Motor neuron (in vitro differentiated cells): Measurements from ENCODE around the gene RWDD1. TPM values are rescaled to one million over a fixed set of nuclear protein-coding genes. Genes with fewer than 3 reads are reported as not detected.

Source experiments
- ATAC-seq, 8 experiments: fragments of 200-7000 bp; cut with Tn5 transposase; replicated peaks in 6 of 8; 2 replicates each; pipeline ENCODE4 v1.8.0; 2021; ENCODE audit warnings: mild to moderate bottlenecking in 8 of 8, moderate library complexity in 8 of 8
- H3K27ac ChIP-seq, 2 donors: fragments of 250-450 bp; sonication (Bioruptor Pico); 2 replicates each; pipeline ENCODE4 v1.9.0; 2021; ENCODE audit warnings: antibody characterized with exemption in 2 of 2, mild to moderate bottlenecking in 2 of 2, moderate library complexity in 1 of 2
- H3K4me1 ChIP-seq, 2 donors: fragments of 250-450 bp; sonication (Bioruptor Pico); replicated peaks in 1 of 2; 2 replicates each; pipeline ENCODE4 v1.6.1; 2021; ENCODE audit warnings: antibody characterized with exemption in 2 of 2, mild to moderate bottlenecking in 2 of 2, moderate library complexity in 1 of 2
- H3K4me3 ChIP-seq, 5 donors: fragments of 250-450 bp; sonication (Bioruptor Pico); 2 replicates each; pipeline ENCODE4 v1.9.0; 2021; ENCODE audit warnings: antibody characterized with exemption in 5 of 5, mild to moderate bottlenecking in 5 of 5, moderate library complexity in 4 of 5
- WGBS, 10 experiments: fragments of 450-650 bp; shearing (Covaris generic); methylation state at CpG; one replicate each; pipeline ENCODE4 v1.0.0; 2022; 5-methylcytosine and 5-hydroxymethylcytosine counted together
- in situ Hi-C, 9 experiments: fragments of 400-800 bp; cut with MboI; loops; one replicate each; pipeline ENCODE4 v1.15.0; 2021; ENCODE audit warnings: low sequenced_read_pairs in 9 of 9, low pct_unique_long_range_greater_than_20kb in 2 of 9; ENCODE audit not compliant: unreplicated experiment in 9 of 9
- total RNA-seq, 8 experiments: library from RNA; unstranded; fragments of 300-600 nt; gene quantifications; 2 replicates each; pipeline versions ENCODE4 v1.2.3 to v1.2.4, GENCODE V29; 2022

RWDD1 gene, protein sequence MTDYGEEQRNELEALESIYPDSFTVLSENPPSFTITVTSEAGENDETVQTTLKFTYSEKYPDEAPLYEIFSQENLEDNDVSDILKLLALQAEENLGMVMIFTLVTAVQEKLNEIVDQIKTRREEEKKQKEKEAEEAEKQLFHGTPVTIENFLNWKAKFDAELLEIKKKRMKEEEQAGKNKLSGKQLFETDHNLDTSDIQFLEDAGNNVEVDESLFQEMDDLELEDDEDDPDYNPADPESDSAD
- 10 to 100 TPM; 39.5 to 53.6 (median 45.1) TPM for total RNA-seq

GRCh38 chr6:116570856-116571682 lies at the start of gene RWDD1:
RWDD1 (plus strand) TSS chr6:116571504; CDS start chr6:116571583, 79 bp downstream.
- 0 to 4% (median 0%) methylated on average over 1 to 19 of the region's 62 CpGs; no CpG with 5 or more reads in 2 of the 10 experiments for WGBS, 10 experiments
- in situ Hi-C loops: loop anchor here in 4 of 9 experiments (25.0 kb wide), 2 partner anchors 284 to 309 kb away; partner anchors contain the start of genes TSPYL1 (in 3 of the 4) and TSPYL4 (in 1 of the 4)
- Histone ChIP-seq H3K27ac (peak within 1 kb of the TSS; percentile 81 to 94), H3K4me1 (peaks cover 7 to 9% of the 10 kb centered on the region in 2 donors), H3K4me3 (peak within 1 kb of the TSS; percentile 54 to 93 (median 75))
- peak; percentile 93 to 98 (median 97) for ATAC-seq

DNA sequence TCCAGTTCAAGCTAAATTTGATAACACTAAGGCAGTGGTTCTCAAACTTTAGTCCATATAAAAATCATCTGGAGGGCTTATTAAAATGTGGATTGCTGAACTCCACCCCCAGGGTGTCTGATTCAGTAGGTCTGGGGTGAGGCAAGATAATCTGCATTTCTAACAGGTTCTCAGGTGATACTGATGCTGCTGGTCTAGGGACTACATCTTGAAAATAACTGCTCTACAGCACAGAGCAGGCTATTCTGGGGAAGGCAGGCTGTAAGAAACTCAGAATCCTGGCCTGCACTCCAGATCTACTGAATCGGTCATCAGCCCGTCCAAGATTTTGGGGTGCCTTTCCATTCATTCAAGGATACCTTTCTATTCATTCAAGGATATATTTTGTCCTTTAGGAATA lies 48.4 kb upstream of the RWDD1 start:
- H3K27ac ChIP-seq: no peak overlapping the region
- peaks cover 2 to 12% of the 10 kb centered on the region in 2 donors for H3K4me1 ChIP-seq
- 60 to 100% (median 94%) methylated on average over 1 to 2 of the region's 2 CpGs; no CpG with 5 or more reads in 3 of the 10 experiments for WGBS, 10 experiments
- no peak overlapping the region for H3K4me3 ChIP-seq
- in situ Hi-C loops: no loop called here
- no peak for ATAC-seq

- Histone ChIP-seq H3K4me1 (no peaks in the 10 kb centered on the region), H3K4me3 (no peak overlapping the region), H3K27ac (no peak overlapping the region)
- in situ Hi-C loops: no loop called here
- WGBS, 10 experiments: 44 to 90% (median 73%) methylated on average over 1 to 2 of the region's 2 CpGs
- ATAC-seq: no peak
These were observed 47.1 kb upstream of the RWDD1 start for GRCh38 chr6:116524236-116524635.

- 33 to 100% (median 87%) methylated on average over 1 of the region's 1 CpG; no CpG with 5 or more reads in 2 of the 10 experiments for WGBS, 10 experiments
- H3K4me1 ChIP-seq: peaks cover 2 to 3% of the 10 kb centered on the region in 2 donors
- no peak overlapping the region for H3K27ac ChIP-seq
- in situ Hi-C loops: loop anchor here in 3 of 9 experiments (25.0 kb wide), 2 partner anchors 241 to 266 kb away; partner anchors contain the start of genes TSPYL1 (in 2 of the 3) and TSPYL4 (in 1 of the 3)
- H3K4me3 ChIP-seq: no peak overlapping the region
- ATAC-seq: peak in 1 of 8 experiments; percentile 41
These were observed 43.2 kb upstream of the RWDD1 start for GRCh38 chr6:116528133-116528532.

GRCh38 chr6:116528780-116529179 lies 42.5 kb upstream of the RWDD1 start:
- Histone ChIP-seq H3K4me1 (peaks cover 2 to 3% of the 10 kb centered on the region in 2 donors), H3K27ac (no peak overlapping the region), H3K4me3 (no peak overlapping the region)
- no peak for ATAC-seq
- in situ Hi-C loops: loop anchor here in 3 of 9 experiments (25.0 kb wide), 2 partner anchors 241 to 266 kb away; partner anchors contain the start of genes TSPYL1 (in 2 of the 3) and TSPYL4 (in 1 of the 3)
- WGBS, 10 experiments: 33 to 100% (median 84%) methylated on average over 1 to 3 of the region's 3 CpGs; no CpG with 5 or more reads in 2 of the 10 experiments

- 13 to 100% (median 80%) methylated on average over 1 to 3 of the region's 3 CpGs; no CpG with 5 or more reads in 1 of the 10 experiments for WGBS, 10 experiments
- in situ Hi-C loops: loop anchor here in 3 of 9 experiments (25.0 kb wide), 2 partner anchors 242 to 267 kb away; partner anchors contain the start of genes TSPYL1 (in 2 of the 3) and TSPYL4 (in 1 of the 3)
- ATAC-seq: peak in 3 of 8 experiments; percentile 50 to 72 (median 64)
- H3K4me1 ChIP-seq: peaks cover 2 to 3% of the 10 kb centered on the region in 2 donors
- H3K4me3 ChIP-seq: no peak overlapping the region
- no peak overlapping the region for H3K27ac ChIP-seq
These were observed 41.6 kb upstream of the RWDD1 start for GRCh38 chr6:116529466-116530290.

- Histone ChIP-seq H3K4me1 (peaks cover 2 to 3% of the 10 kb centered on the region in 2 donors), H3K4me3 (no peak overlapping the region), H3K27ac (no peak overlapping the region)
- 0 to 60% (median 38%) methylated on average over 1 to 2 of the region's 2 CpGs; no CpG with 5 or more reads in 2 of the 10 experiments for WGBS, 10 experiments
- ATAC-seq: peak in 4 of 8 experiments; percentile 22 to 65 (median 34)
- in situ Hi-C loops: loop anchor here in 3 of 9 experiments (25.0 kb wide), 2 partner anchors 243 to 268 kb away; partner anchors contain the start of genes TSPYL1 (in 2 of the 3) and TSPYL4 (in 1 of the 3)
These were observed 40.9 kb upstream of the RWDD1 start for GRCh38 chr6:116530436-116530835.

- Histone ChIP-seq H3K4me1 (peaks cover 2 to 3% of the 10 kb centered on the region in 2 donors), H3K27ac (no peak overlapping the region), H3K4me3 (no peak overlapping the region)
- in situ Hi-C loops: loop anchor here in 3 of 9 experiments (25.0 kb wide), 2 partner anchors 245 to 270 kb away; partner anchors contain the start of genes TSPYL1 (in 2 of the 3) and TSPYL4 (in 1 of the 3)
- 39 to 100% (median 89%) methylated on average over 1 to 11 of the region's 12 CpGs for WGBS, 10 experiments
- peak; percentile 50 to 83 (median 66) for ATAC-seq
These were observed 39.4 kb upstream of the RWDD1 start for GRCh38 chr6:116531675-116532570.

GRCh38 chr6:116533233-116533957 lies 37.9 kb upstream of the RWDD1 start:
- no peak overlapping the region for H3K27ac ChIP-seq
- in situ Hi-C loops: loop anchor here in 3 of 9 experiments (25.0 kb wide), 2 partner anchors 246 to 271 kb away; partner anchors contain the start of genes TSPYL1 (in 2 of the 3) and TSPYL4 (in 1 of the 3)
- WGBS, 10 experiments: 17 to 65% (median 58%) methylated on average over 1 to 9 of the region's 9 CpGs
- no peak for ATAC-seq
- peaks cover 2 to 3% of the 10 kb centered on the region in 2 donors for H3K4me1 ChIP-seq
- H3K4me3 ChIP-seq: no peak overlapping the region

- H3K4me1 ChIP-seq: peaks cover under 1 to 2% of the 10 kb centered on the region in 2 donors
- in situ Hi-C loops: loop anchor here in 3 of 9 experiments (25.0 kb wide), 2 partner anchors 248 to 273 kb away; partner anchors contain the start of genes TSPYL1 (in 2 of the 3) and TSPYL4 (in 1 of the 3)
- no peak for ATAC-seq
- H3K4me3 ChIP-seq: no peak overlapping the region
- no peak overlapping the region for H3K27ac ChIP-seq
These were observed 36.2 kb upstream of the RWDD1 start for GRCh38 chr6:116535109-116535508.
